Mesendoderm (in vitro differentiated cells): Measurements from ENCODE around the gene SURF2.

Source experiments
- DNase-seq: peaks from one replicate; pipeline ENCODE4 v3.0.0; 2013
- H2AK5ac ChIP-seq: 2 replicates; pipeline ENCODE4 v1.6.1; 2013; ENCODE audit warnings: low read length, inconsistent platforms
- H2BK120ac ChIP-seq: 2 replicates; pipeline ENCODE4 v1.6.1; 2013; ENCODE audit warnings: low read depth, mild to moderate bottlenecking, low read length, moderate library complexity, mixed read lengths
- H2BK15ac ChIP-seq: replicated peaks from 2 replicates; pipeline ENCODE4 v1.6.1; 2013; ENCODE audit warnings: low read depth, mild to moderate bottlenecking, moderate library complexity
- H2BK5ac ChIP-seq: 2 replicates; pipeline ENCODE4 v1.6.1; 2013; ENCODE audit warnings: low read length, inconsistent platforms
- H3K18ac ChIP-seq: 2 replicates; pipeline ENCODE4 v1.6.1; 2013; ENCODE audit warnings: mild to moderate bottlenecking, low read length, mixed read lengths
- H3K23ac ChIP-seq: one replicate; pipeline ENCODE4 v1.6.1; 2013; ENCODE audit warnings: low read length
- H3K27ac ChIP-seq: 2 replicates; pipeline ENCODE4 v1.5.1; 2013; ENCODE audit warnings: low read depth, mild to moderate bottlenecking, inconsistent platforms, low read length, moderate library complexity
- H3K27me3 ChIP-seq: 2 replicates; pipeline ENCODE4 v1.6.1; 2013; ENCODE audit warnings: low read length, control low read depth, mild to moderate bottlenecking, inconsistent platforms; ENCODE audit not compliant: insufficient read depth, poor library complexity
- H3K36me3 ChIP-seq: 2 replicates; pipeline ENCODE4 v1.6.1; 2013; ENCODE audit warnings: low read length, inconsistent platforms; ENCODE audit not compliant: control insufficient read depth, insufficient read depth
- H3K4ac ChIP-seq: one replicate; pipeline ENCODE4 v1.6.1; 2013; ENCODE audit warnings: low read depth, mild to moderate bottlenecking, low read length, moderate library complexity
- H3K4me1 ChIP-seq: 2 replicates; pipeline ENCODE4 v1.6.1; 2013; ENCODE audit warnings: low read depth, low read length, inconsistent platforms; ENCODE audit not compliant: control insufficient read depth
- H3K4me2 ChIP-seq: 2 replicates; pipeline ENCODE4 v1.6.1; 2013; ENCODE audit warnings: low read length
- H3K4me3 ChIP-seq: 2 replicates; pipeline ENCODE4 v1.5.1; 2013; ENCODE audit warnings: mild to moderate bottlenecking, low read length
- H3K56ac ChIP-seq: one replicate; pipeline ENCODE4 v1.6.1; 2013; ENCODE audit warnings: low read length
- H3K79me1 ChIP-seq: 2 replicates; pipeline ENCODE4 v1.6.1; 2013; ENCODE audit warnings: low read length, inconsistent platforms
- H3K79me2 ChIP-seq: 2 replicates; pipeline ENCODE4 v1.6.1; 2013; ENCODE audit warnings: mild to moderate bottlenecking, low read length; ENCODE audit not compliant: control insufficient read depth, insufficient read depth
- H3K9ac ChIP-seq: 2 replicates; pipeline ENCODE4 v1.6.1; 2013; ENCODE audit warnings: low read length, inconsistent platforms
- H4K5ac ChIP-seq: one replicate; pipeline ENCODE4 v1.6.1; 2013; ENCODE audit warnings: low read length
- H4K8ac ChIP-seq: one replicate; pipeline ENCODE4 v1.6.1; 2013; ENCODE audit warnings: low read depth, mild to moderate bottlenecking, control low read depth, low read length, moderate library complexity
- WGBS: extraction: QIAGEN DNeasy Blood & Tissue Kit; methylation state at CpG from one replicate; pipeline ENCODE4 v1.1.7; 2013; ENCODE audit warnings: low lambda C conversion rate, missing lambda C conversion rate; ENCODE audit not compliant: insufficient coverage; ENCODE audit errors: extremely low coverage; 5-methylcytosine and 5-hydroxymethylcytosine counted together

Gene SURF2

GRCh38 chr9:133359399-133360175, 3.2 kb downstream of the SURF2 start:
- Histone ChIP-seq H3K27ac (no peak overlapping the region), H3K79me2 (peaks cover 7% of the 10 kb centered on the region)
- no CpG with 5 or more reads among the region's 20 CpGs for WGBS

GRCh38 chr9:133360400-133361393, 4.3 kb downstream of the SURF2 start:
- no peak overlapping the region for H3K4me2 ChIP-seq
- H2AK5ac ChIP-seq: no peak overlapping the region
- no peak overlapping the region for H4K8ac ChIP-seq
- no CpG with 5 or more reads among the region's 21 CpGs for WGBS
- H4K5ac ChIP-seq: no peak overlapping the region
- no peak overlapping the region for H3K56ac ChIP-seq
- peaks cover 16% of the 10 kb centered on the region for H3K79me1 ChIP-seq
- no peak overlapping the region for H2BK15ac ChIP-seq
- H3K4ac ChIP-seq: no peak overlapping the region
- no peak overlapping the region for H2BK120ac ChIP-seq
- DNase-seq: no peak
- no peak overlapping the region for H3K23ac ChIP-seq
- H3K79me2 ChIP-seq: peaks cover 7% of the 10 kb centered on the region
- no peak overlapping the region for H3K18ac ChIP-seq
- H3K4me3 ChIP-seq: no peak overlapping the region
- no peak overlapping the region for H3K9ac ChIP-seq
- no peak overlapping the region for H2BK5ac ChIP-seq
- no peak overlapping the region for H3K27ac ChIP-seq
- no peaks in the 10 kb centered on the region for H3K27me3 ChIP-seq
- H3K36me3 ChIP-seq: peaks cover 23% of the 10 kb centered on the region
- H3K4me1 ChIP-seq: peaks cover 2% of the 10 kb centered on the region

More at GRCh38 chr9:133359399-133360175, 3.2 kb downstream of the SURF2 start:
- H3K4me1 ChIP-seq: peaks cover 2% of the 10 kb centered on the region
- no peak overlapping the region for H3K4me3 ChIP-seq
- H2BK5ac ChIP-seq: no peak overlapping the region
- peak; percentile 69 for DNase-seq
- H3K4ac ChIP-seq: no peak overlapping the region
- peaks cover 22% of the 10 kb centered on the region for H3K36me3 ChIP-seq
- H3K23ac ChIP-seq: no peak overlapping the region
- H3K79me1 ChIP-seq: peaks cover 16% of the 10 kb centered on the region
- no peak overlapping the region for H2AK5ac ChIP-seq
- no peak overlapping the region for H4K5ac ChIP-seq
- H3K4me2 ChIP-seq: no peak overlapping the region
- H3K9ac ChIP-seq: no peak overlapping the region
- H3K27me3 ChIP-seq: no peaks in the 10 kb centered on the region
- H2BK15ac ChIP-seq: no peak overlapping the region
- no peak overlapping the region for H3K18ac ChIP-seq
- no peak overlapping the region for H2BK120ac ChIP-seq
- no peak overlapping the region for H4K8ac ChIP-seq
- H3K56ac ChIP-seq: no peak overlapping the region

GRCh38 chr9:133361507-133362092, 5.2 kb downstream of the SURF2 start:
- Histone ChIP-seq H3K4me2 (no peak overlapping the region), H3K9ac (no peak overlapping the region), H2BK15ac (no peak overlapping the region), H3K4me1 (peaks cover 2% of the 10 kb centered on the region), H3K27me3 (no peaks in the 10 kb centered on the region), H2BK5ac (no peak overlapping the region), H3K79me2 (peaks cover 3% of the 10 kb centered on the region), H3K18ac (no peak overlapping the region), H3K4me3 (no peak overlapping the region), H3K56ac (no peak overlapping the region), H2AK5ac (no peak overlapping the region), H4K5ac (no peak overlapping the region), H3K23ac (no peak overlapping the region), H3K79me1 (peaks cover 18% of the 10 kb centered on the region), H3K4ac (no peak overlapping the region), H3K36me3 (peaks cover 23% of the 10 kb centered on the region), H4K8ac (no peak overlapping the region), H3K27ac (no peak overlapping the region), H2BK120ac (no peak overlapping the region)
- DNase-seq: no peak
- WGBS: no CpG with 5 or more reads among the region's 13 CpGs

GRCh38 chr9:133362359-133363044, 6.2 kb downstream of the SURF2 start:
- Histone ChIP-seq H3K4me1 (no peaks in the 10 kb centered on the region), H2BK120ac (no peak overlapping the region), H2BK15ac (no peak overlapping the region), H3K27ac (no peak overlapping the region), H3K79me2 (peaks cover 8% of the 10 kb centered on the region), H3K56ac (no peak overlapping the region), H3K4me2 (no peak overlapping the region), H2BK5ac (no peak overlapping the region), H3K36me3 (peaks cover 23% of the 10 kb centered on the region), H3K4ac (no peak overlapping the region), H3K23ac (no peak overlapping the region), H4K5ac (no peak overlapping the region), H3K18ac (no peak overlapping the region), H3K4me3 (no peak overlapping the region), H3K9ac (no peak overlapping the region), H2AK5ac (no peak overlapping the region), H4K8ac (no peak overlapping the region), H3K27me3 (no peaks in the 10 kb centered on the region), H3K79me1 (peaks cover 21% of the 10 kb centered on the region)
- no CpG with 5 or more reads among the region's 15 CpGs for WGBS
- no peak for DNase-seq

GRCh38 chr9:133366435-133366834, 10.1 kb downstream of the SURF2 start:
- no peaks in the 10 kb centered on the region for H3K4me1 ChIP-seq
- H3K27ac ChIP-seq: no peak overlapping the region
- DNase-seq: no peak
- no CpG with 5 or more reads among the region's 11 CpGs for WGBS
- no peak overlapping the region for H2BK120ac ChIP-seq
- H2BK5ac ChIP-seq: no peak overlapping the region
- H3K79me2 ChIP-seq: peaks cover 47% of the 10 kb centered on the region
- H4K5ac ChIP-seq: no peak overlapping the region
- H2BK15ac ChIP-seq: no peak overlapping the region
- H3K36me3 ChIP-seq: peaks cover 15% of the 10 kb centered on the region
- no peak overlapping the region for H3K18ac ChIP-seq
- H3K4ac ChIP-seq: no peak overlapping the region
- H3K4me2 ChIP-seq: no peak overlapping the region
- no peak overlapping the region for H2AK5ac ChIP-seq
- H3K79me1 ChIP-seq: peaks cover 44% of the 10 kb centered on the region
- no peak overlapping the region for H3K9ac ChIP-seq
- no peak overlapping the region for H3K23ac ChIP-seq
- no peaks in the 10 kb centered on the region for H3K27me3 ChIP-seq
- no peak overlapping the region for H3K4me3 ChIP-seq
- no peak overlapping the region for H4K8ac ChIP-seq
- H3K56ac ChIP-seq: no peak overlapping the region
